ENCODE measurements around the gene ESPL1. TPM values are rescaled to one million over a fixed set of nuclear protein-coding genes. Genes with fewer than 3 reads are reported as not detected.

The ESPL1 gene
- total and polyA plus RNA-seq, 2 of the 13 experiments (the other 11 are each of a cell fraction or from before 2014, with no cell fraction given): 5.8 to 11.5 TPM

DNA sequence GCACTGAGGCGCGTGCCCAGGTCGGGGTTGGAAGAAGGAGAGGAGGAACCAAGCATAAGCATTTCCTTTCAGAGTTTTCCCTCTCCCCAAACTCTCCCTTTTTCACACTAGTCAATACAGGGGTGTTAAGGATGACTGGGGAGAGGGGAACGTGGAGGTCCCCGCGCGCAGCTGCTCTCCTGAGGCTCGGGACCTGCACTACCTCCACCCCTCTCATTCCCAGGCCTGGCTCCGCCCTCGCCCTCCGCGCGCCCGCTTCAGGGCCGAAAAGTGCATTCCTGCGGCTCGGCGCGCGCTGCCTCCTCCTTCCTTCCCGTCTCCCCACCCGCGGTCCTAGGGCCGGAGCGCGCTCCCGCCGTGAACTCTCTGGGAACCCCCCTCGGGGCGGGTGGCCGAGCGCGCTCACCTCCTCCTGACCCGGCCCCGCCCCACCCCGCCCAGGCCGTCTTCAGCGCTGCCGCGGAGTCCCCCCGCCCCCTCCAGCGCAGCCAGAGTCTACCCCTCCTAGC, 47.4 kb upstream of the ESPL1 start (continued):
- TF ChIP-seq TOPORS (CRISPR knock-in tag; IDR thresholded peaks at IDR 0.05) (no peak), NFE2L2 (IDR thresholded peaks at IDR 0.05; ENCODE audit: low read length) (no peak), ZNF282 (IDR thresholded peaks at IDR 0.05; ENCODE audit: partially characterized antibody) (no peak), SRF (IDR thresholded peaks at IDR 0.05; ENCODE audit: low read depth, low read length) (no peak), SNAI1 (CRISPR knock-in tag; IDR thresholded peaks at IDR 0.05; ENCODE audit: borderline replicate concordance) (no peak), GPN1 (CRISPR knock-in tag; IDR thresholded peaks at IDR 0.05; ENCODE audit: borderline replicate concordance) (no peak), MZF1 (CRISPR knock-in tag; IDR thresholded peaks at IDR 0.05; ENCODE audit: borderline replicate concordance) (no peak), ZNF562 (CRISPR knock-in tag; IDR thresholded peaks at IDR 0.05; ENCODE audit: borderline replicate concordance) (no peak), ZNF577 (CRISPR knock-in tag; IDR thresholded peaks at IDR 0.05; ENCODE audit: borderline replicate concordance, low read depth) (no peak), GMEB2 (CRISPR knock-in tag; IDR thresholded peaks at IDR 0.05; ENCODE audit: low read depth) (no peak), MEF2D (CRISPR knock-in tag; IDR thresholded peaks at IDR 0.05) (no peak), EP300 (IDR thresholded peaks at IDR 0.05; ENCODE audit: low read depth in 2 of 2, low read length in 2 of 2) (no peak), EP300 (CRISPR knock-in tag; IDR thresholded peaks at IDR 0.05; ENCODE audit: borderline replicate concordance) (no peak; the same call in 1 of the 2 replicates), SP1 (IDR thresholded peaks at IDR 0.05) (no peak), SP1 (CRISPR knock-in tag; IDR thresholded peaks at IDR 0.05) (peak; percentile 71), KIAA2018 (CRISPR knock-in tag; IDR thresholded peaks at IDR 0.05; ENCODE audit: borderline replicate concordance) (no peak)
- TF ChIP-seq, protein P1, sequence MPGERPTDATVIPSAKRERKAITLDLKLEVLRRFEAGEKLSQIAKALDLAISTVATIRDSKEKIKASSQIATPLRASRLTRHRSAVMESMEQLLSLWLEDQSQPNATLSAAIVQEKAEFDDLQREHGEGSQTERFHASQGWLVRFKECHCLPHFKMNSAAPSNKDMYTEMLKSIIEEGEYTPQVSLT (CRISPR knock-in tag; IDR thresholded peaks at IDR 0.05; ENCODE audit: borderline replicate concordance, low read depth): no peak
- TF ChIP-seq, protein P2, sequence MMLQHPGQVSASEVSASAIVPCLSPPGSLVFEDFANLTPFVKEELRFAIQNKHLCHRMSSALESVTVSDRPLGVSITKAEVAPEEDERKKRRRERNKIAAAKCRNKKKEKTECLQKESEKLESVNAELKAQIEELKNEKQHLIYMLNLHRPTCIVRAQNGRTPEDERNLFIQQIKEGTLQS (CRISPR knock-in tag; IDR thresholded peaks at IDR 0.05): peak; percentile 28; the same call in 1 of the 2 replicates
- TF ChIP-seq, protein P3, sequence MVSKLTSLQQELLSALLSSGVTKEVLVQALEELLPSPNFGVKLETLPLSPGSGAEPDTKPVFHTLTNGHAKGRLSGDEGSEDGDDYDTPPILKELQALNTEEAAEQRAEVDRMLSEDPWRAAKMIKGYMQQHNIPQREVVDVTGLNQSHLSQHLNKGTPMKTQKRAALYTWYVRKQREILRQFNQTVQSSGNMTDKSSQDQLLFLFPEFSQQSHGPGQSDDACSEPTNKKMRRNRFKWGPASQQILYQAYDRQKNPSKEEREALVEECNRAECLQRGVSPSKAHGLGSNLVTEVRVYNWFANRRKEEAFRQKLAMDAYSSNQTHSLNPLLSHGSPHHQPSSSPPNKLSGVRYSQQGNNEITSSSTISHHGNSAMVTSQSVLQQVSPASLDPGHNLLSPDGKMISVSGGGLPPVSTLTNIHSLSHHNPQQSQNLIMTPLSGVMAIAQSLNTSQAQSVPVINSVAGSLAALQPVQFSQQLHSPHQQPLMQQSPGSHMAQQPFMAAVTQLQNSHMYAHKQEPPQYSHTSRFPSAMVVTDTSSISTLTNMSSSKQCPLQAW (CRISPR knock-in tag; IDR thresholded peaks at IDR 0.05): no peak; the same call in 1 of the 2 replicates

Measured in HepG2 (cell line).